ENCODE results near the gene BCDIN3D. TPM values are rescaled to one million over a fixed set of nuclear protein-coding genes. Genes with fewer than 3 reads are reported as not detected.

BCDIN3D gene
- total and polyA plus RNA-seq, 9 of the 15 experiments (the other 6 are each of a cell fraction or from before 2014, with no cell fraction given) = 3.7 to 6.9 (median 5.6) TPM

DNA sequence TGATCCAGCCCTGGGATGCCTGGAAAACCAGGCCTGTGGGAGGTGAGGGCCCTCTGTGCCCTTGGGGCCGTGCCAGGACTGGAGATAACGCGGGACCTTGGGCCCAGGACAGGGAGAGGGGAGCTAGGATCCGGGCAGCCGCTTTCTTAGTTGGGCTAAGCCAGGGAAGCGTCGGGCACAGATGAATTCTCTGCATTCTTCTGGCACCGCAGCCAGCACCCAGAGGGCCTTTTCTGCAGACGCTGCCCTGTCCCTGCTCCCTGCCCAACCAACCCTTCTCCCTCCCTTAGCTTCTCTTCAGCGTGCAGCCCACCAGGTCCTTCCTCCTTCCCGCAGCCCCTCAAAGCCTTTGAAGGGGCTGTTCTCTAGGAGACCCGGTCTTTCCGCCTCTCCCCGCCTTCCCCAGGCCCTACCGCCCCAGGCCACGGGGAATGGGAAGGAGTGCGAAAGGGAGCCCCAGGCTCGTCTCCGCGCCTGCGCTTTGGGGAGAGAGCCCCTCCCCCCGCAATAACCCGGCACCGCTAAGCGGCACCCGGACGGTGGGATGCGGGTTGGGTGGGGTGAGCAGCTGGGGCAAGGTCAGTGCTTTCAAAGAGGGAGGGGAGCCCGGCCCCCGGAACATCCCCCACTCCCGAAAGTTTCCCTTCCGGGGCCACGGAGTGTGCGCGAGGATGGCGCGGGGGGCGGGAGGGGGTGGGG, 15.4 kb downstream of the BCDIN3D start (continued):
- TF ChIP-seq ZBTB7A (IDR thresholded peaks at IDR 0.05; ENCODE audit: borderline replicate concordance, control insufficient read depth, low read depth, low read length) = 0 out of 2 replicates have a peak, but pooled peaks have one; percentile 8
- no peak for TF ChIP-seq CEBPZ (IDR thresholded peaks at IDR 0.05; ENCODE audit: borderline replicate concordance, low read depth, low read length)
- TF ChIP-seq REST (IDR thresholded peaks at IDR 0.05; ENCODE audit: borderline replicate concordance) = 0 out of 2 replicates have a peak, but pooled peaks have one; percentile 3
- TF ChIP-seq REST (CRISPR knock-in tag; IDR thresholded peaks at IDR 0.05; ENCODE audit: low read depth) = no peak
- TF ChIP-seq, protein P1, sequence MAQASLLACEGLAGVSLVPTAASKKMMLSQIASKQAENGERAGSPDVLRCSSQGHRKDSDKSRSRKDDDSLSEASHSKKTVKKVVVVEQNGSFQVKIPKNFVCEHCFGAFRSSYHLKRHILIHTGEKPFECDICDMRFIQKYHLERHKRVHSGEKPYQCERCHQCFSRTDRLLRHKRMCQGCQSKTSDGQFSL (CRISPR knock-in tag; IDR thresholded peaks at IDR 0.05) = no peak
- TF ChIP-seq, protein P1 (tag; IDR thresholded peaks at IDR 0.05) = no peak
- TF ChIP-seq, protein P2, sequence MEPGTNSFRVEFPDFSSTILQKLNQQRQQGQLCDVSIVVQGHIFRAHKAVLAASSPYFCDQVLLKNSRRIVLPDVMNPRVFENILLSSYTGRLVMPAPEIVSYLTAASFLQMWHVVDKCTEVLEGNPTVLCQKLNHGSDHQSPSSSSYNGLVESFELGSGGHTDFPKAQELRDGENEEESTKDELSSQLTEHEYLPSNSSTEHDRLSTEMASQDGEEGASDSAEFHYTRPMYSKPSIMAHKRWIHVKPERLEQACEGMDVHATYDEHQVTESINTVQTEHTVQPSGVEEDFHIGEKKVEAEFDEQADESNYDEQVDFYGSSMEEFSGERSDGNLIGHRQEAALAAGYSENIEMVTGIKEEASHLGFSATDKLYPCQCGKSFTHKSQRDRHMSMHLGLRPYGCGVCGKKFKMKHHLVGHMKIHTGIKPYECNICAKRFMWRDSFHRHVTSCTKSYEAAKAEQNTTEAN (CRISPR knock-in tag; IDR thresholded peaks at IDR 0.05) = no peak
- peak; percentile 74; the same call in 1 of the 2 replicates for TF ChIP-seq NR2C1 (IDR thresholded peaks at IDR 0.05)
- peak; percentile 81 for TF ChIP-seq NR2C1 (tag; IDR thresholded peaks at IDR 0.05)
- no peak for TF ChIP-seq TCF3 (CRISPR knock-in tag; IDR thresholded peaks at IDR 0.05)
- TF ChIP-seq NR2C2 (CRISPR knock-in tag; IDR thresholded peaks at IDR 0.05) = no peak
- TF ChIP-seq NR2C2 (tag; IDR thresholded peaks at IDR 0.05) = peak; percentile 91
- no peak for TF ChIP-seq PCBP1 (IDR thresholded peaks at IDR 0.05; ENCODE audit: low read depth, low read length, poor library complexity, severe bottlenecking)
- no peak for TF ChIP-seq KLF16 (IDR thresholded peaks at IDR 0.05)
